HTERT RPE-1 (cell line): ENCODE measurements around the gene SLC10A6.

Experiments used
- in situ Hi-C: fragments of 300-500 bp; cut with MboI; formaldehyde crosslinking; loops from 4 replicates; pipeline ENCODE4 v1.14.3; 2020; ENCODE audit warnings: low sequenced_read_pairs

The SLC10A6 gene

DNA sequence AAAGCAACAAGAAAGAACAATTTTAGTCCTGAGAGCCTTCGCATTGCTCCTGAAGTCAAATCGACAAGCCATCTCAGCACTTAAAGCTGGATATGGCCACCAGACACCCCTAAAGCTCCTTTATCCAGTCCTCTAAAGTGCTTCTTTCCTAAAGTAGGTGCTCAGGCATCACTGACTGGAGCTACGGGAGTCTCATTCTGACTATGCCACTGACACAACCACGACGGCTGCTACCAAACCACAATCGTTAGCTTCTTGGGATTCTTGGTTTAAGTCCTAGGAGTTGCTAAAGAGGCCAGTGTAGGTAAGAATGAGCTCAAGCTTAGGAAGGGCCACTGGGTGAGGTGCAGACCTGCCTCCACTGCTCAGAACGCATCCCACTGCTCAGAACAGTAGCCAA, 1.0 kb downstream of the SLC10A6 start:
- in situ Hi-C loops: no loop called here

DNA sequence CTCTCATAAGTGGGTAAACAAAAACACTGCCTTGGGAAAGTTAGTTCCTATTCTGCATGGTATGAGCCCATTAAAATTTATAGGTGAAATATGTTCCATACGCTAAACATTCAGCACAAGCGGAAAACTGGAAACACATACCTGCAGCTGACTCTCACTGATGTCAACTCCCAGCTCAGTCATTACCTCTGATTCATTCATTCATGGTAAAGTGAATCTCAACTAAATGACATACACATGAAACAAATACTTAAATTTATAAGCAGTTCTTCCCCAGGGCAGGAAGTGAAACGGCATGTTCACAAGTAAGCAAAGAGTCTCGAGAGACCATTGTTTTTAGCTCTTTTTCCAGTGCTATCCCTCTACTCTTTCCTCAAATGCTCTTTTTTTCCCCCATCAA, 1.6 kb downstream of the SLC10A6 start:
- in situ Hi-C loops: no loop called here

DNA sequence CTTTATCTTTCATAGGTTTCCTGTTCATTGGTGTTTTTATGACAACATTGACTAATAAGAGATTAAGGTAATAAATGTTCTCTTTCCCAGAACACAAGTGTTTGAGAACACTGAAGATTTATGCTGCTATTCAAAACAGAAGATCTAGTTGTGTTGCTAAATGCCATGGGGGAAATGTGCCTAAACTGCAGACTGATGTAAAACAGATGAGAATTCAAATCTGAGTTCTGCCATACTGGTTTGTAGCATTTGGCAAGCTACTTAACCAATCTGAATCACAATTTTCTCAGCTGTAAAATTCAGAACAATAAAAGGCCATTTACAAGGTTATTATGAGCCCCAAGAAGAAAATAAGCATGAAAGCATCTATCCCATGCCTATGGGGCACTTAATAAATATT, 2.3 kb downstream of the SLC10A6 start:
- in situ Hi-C loops: no loop called here

DNA sequence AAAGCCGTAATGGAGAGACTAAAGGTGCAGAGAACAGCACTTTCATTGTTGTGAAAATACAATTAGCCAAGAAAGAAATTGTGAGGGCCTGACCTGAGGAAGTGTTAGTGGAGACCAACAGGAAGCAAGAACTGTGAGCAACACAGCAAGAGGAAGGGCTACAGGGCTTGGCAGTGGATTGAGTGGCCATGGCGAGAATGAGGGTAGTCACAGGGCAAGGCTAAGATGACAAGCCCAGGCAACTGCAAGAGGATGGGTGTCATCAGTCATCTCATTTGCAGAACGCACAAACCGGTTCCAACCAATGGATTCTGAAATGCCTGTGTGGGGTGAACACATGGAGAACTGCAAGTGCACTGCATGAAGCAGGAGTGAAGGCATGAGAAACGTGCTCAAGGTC, 3.6 kb downstream of the SLC10A6 start:
- in situ Hi-C loops: no loop called here

DNA sequence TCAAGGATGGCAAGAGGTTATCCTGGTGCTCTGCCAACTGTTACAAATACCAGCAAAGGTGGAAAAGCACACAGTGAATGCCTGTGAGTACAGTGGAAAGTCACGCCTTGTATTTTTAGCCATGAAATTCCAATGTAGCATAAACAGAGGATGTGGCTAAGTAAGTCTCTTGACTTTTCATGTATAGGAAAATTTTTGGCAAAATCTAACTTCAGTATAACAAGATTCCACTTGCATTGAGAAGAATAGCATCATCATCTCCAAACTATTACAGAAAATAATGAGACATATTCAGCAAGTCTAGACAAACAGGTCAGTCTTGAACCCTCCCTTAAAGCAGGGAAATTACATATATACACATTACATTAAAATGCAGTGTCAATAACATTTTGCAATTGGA, 7.9 kb downstream of the SLC10A6 start:
- in situ Hi-C loops: no loop called here

DNA sequence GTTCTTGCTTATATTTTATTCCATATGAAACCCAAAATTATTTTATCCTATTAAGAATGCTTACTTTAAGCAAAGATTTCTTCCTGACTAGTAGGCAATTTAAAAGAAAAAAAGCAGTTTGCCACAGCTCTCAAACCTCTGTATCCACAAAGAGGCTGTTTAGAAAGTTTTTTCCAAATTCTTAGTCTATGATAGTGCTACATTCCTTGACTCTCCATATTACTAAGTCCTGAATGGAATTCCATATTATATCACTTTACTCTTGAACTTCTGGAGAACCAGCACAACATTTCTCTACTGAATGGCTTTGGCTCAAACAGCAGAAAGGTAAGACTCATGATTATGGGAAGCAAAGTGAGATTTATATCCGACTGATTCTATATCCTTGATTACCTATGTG, 8.3 kb downstream of the SLC10A6 start:
- in situ Hi-C loops: no loop called here

DNA sequence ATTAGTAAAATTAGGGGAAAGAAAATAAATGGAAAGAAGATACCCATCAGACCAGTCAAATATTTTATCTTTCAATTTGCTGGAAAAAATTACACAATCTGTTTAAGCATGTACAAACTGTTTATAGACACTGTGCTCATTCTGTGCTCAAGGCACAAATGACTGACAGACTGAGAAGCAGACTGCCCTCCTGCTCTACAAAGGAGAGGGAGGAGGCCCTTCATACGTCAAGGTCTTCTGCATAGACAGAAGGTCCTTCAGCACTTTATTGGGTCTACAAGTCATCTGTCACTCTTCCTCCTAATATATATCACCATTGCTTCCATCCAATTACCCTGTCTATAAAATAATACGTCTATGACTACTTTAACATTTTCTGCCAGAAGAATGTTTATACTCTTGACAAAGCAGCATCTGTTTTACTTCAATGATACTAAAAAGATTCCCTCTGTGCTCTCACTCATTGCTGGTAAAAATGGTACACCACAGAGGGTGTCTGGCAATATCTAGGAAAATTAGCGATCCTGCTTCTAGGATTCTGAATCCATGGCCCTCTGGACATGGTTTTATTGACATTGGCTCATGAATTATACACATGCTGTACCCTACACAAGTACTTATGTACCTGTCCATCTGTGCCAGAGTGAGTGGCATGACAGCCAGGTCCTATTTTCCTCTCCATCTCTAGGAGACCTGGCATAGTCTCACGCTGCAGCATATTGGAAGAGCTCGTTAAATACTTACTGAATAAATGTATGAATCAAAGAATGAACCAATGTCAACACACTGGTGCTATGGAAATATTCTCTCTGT, 11.3 kb downstream of the SLC10A6 start:
- in situ Hi-C loops: no loop called here

DNA sequence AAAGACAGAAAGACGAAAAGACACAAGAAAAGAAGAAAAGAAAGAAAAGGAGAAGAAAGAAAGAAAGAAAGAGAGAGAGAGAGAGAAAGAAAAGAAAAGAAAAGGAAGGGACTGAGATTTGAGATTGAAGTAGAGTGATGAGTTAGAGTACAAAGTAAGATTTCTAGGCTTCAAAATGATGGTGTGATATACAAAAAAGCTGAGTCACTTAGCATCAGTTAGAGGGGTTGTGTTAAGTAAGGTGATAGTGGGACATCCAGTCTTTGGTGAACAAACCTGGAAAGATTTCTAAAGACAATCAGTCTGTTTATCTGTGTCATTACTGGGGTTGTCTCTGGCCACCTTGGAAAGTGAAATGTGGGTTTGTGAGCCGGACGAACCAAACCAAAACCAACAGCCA, 13.5 kb downstream of the SLC10A6 start:
- in situ Hi-C loops: no loop called here

DNA sequence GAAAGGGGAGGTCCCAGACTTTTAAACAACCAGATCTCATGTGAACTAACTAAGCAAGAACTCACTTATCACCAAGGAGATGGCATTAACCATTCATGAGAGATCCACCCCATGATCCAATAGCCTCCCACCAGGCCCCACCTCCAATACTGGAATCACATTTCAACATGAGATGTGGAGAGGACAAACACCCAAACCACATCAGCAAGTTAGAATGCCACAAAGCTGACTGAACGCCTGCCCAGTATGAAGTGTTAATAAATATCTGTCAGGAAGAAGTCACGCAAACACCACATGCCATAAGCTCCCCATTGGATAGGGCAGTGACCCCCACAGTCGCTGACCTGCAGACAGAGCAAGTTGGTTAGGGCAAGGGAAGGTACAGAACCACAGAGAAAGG, 14.3 kb downstream of the SLC10A6 start:
- in situ Hi-C loops: no loop called here

DNA sequence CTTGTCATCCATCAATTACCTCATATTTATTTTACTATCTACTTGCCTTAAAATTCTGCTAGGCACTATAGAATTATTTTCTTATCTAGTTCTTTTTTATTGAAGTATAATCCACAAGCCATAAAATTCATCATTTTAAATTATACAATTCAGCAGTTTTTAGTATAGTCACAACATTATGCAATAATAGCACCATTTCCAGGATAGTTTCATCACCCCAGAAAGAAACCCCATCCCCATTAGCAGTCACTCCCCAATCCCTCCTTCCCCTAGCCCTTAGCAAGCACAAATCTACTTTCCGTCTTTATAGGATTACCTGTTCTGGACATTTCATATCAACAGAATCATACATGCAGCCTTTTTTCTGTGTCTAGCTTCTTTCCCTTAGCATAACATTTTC, 15.6 kb downstream of the SLC10A6 start:
- in situ Hi-C loops: no loop called here

DNA sequence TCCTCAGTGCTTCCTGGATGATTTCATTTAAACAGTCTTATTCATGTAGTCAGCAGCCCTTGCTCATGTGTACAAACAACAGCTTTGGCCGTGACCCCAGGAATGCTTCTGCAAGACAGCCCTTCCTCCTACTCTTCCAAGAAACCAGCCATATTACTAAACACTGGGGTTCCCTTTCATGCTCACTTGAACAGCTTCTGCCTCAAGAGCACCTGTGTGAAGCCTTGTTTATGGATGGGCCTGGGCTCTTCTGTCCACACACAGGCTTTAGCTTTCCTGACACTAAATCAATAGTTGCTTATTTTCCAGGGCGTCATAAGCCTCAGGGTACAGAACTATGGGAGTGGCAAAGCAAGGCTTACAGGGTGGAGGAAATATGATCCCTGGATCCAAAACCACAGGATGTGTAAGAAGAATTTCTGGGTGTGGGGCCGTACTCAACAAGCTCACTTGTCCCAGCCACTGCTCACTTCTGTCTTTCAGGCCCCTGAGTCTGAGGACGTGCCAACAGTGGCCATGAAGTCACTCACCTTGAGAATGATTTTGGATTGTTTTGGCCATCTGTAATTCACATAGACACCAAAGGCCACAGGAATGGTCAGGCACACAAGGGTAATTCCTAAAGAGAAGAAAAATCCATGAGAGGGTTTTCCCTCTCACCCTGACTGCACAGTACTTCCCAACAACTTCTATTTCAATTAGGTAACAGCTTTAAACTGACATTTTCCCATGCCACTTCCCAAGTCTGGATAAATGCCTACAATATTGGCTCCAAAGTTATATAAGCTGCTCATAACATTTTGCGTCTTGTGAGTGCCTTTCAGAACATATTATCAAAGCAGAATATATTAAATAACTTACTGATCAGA, 17.7 kb downstream of the SLC10A6 start:
- in situ Hi-C loops: no loop called here

DNA sequence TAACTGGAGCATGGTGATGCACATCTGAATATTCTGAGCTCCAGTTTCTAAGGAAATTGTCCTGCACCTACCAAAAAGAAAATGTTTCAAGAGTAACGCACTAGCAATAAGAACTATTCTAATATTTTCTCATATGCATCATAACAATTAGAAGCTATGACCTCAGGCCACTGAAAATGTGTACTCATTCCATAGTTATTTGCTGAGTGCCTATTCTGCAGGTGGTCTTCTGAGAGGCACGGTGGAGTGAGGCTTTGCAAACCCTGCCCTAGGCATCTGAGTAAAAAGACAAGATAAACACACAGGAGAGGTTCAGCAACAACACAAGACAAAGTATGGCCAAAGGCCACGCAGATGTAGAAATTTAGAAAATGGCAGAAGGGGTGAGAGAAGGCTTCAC, 23.7 kb downstream of the SLC10A6 start:
- in situ Hi-C loops: no loop called here

DNA sequence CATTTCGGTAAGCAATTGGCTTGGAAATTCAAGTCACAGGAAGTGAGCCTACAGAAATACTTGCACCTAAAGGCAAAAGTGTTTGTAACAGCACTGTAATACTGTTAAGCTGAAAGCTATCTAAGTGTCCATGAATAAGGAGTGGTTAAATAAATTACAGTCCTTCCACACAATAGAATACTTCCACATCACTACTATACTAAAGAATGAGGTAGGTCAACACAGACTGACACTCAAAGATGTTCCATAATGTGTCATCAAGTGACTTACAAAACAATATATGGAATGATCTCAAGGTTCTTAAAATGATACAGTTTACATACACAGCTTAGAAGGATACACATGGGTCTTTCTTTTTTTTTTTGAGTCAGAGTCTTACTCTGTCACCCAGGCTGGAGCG, 27.0 kb downstream of the SLC10A6 start:
- in situ Hi-C loops: no loop called here

DNA sequence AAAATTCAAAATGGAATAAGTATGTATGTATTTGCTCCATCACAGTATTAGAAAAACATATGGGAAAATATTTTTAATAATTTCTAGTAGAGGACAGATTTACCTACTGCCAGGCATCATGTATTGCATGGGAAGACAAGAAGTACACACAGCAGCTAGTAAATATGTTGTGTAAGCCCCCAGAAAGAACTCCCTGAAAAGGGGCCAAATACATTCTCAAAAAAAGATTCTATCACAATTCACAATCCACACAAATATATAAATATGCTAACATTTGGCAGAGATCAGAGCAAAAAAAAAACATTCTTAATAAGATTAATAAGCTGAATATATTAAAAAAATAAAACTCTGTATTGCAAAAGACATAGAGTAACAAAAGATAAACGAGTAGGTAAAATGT, 28.0 kb downstream of the SLC10A6 start:
- in situ Hi-C loops: no loop called here

DNA sequence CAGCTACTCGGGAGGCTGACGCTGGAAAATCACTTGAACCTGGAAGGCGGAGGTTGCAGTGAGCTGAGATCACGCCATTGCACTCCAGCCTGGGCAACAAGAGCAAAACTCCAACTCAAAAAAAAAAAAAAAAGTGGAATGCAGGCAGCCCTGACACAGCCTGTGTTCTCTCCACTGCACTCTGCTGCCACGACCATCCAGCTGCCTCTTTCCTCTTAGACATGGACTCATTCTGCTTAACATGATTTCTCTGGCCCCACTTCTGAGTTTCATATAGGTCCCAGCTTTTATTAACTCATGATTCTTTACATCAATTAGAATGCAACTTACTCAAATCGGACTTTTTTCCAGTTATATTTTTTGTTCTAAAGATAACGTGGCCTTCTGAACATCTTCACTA, 29.6 kb downstream of the SLC10A6 start:
- in situ Hi-C loops: no loop called here

DNA sequence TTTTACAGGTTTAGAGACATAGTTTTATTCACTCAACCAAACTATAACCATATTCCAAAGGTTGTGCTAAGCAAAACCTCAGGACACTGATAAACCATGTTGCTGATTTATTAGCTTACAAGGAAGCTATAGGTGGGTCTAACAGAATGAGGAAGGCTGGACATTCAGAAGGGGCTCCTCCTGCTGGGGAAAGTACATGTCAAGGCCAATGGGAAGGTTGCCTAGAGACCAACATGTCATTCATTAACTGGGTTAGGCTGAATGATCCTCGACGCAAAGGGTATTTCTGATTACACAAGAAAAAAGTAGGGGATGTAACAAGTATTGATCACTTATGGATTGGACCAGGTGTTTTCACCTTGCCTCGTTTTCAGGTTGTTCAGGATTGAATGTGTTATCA, 30.3 kb downstream of the SLC10A6 start:
- in situ Hi-C loops: no loop called here

DNA sequence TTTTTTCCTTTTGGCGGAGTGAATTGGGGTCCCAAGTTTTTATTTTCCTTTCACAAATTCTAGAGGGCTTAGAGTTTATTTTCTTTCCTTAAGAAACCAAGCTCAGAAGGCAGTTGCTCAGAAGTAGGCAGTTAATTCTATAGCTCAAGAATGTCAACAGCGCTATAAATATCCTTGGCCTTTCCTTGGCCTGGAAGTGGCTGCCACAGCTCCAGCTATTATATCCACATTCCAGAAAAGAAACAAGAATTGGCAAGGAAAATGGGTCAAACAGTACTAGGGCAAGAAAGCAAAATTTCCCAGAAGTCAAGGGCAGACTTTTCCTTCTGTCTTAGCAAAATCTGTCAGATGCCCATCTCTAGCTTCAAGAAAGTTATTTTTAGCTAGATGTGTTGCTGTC, 31.0 kb downstream of the SLC10A6 start:
- in situ Hi-C loops: no loop called here

DNA sequence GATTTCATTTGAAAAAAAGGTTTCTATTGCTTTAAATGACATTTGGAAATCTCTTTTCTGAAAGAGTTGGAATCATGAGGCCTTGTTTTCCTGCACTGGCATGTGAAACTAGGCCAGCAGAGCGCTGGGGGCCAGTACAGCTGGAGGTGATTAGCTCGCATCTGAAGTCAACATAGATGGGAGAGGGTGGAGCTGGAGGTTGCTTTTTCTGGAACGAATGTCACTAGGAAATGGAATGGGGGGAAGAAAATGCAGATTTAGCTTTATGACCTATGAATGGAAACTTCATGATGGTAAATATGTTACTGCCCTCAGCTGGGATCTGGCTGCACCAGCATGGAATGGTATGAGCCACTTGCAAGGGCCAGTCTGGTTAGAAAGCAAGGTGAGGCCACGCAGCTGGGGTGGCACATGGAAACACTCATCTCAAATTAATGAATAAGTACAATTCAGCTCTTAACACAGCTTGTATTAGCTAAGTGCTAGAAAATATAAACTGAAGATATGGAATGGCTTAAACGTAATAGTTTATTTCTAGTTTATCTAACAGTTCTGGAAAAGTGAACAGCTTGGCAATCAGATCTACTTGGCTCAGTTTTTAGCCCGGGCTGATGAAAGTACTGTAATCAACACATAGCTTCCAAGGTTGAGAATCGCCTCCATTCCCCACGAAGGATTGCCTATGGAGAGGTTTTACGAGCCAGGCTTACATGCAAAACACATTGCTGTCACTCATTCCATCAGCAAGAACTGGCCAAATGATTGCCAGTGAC, 32.5 kb downstream of the SLC10A6 start:
- in situ Hi-C loops: no loop called here

DNA sequence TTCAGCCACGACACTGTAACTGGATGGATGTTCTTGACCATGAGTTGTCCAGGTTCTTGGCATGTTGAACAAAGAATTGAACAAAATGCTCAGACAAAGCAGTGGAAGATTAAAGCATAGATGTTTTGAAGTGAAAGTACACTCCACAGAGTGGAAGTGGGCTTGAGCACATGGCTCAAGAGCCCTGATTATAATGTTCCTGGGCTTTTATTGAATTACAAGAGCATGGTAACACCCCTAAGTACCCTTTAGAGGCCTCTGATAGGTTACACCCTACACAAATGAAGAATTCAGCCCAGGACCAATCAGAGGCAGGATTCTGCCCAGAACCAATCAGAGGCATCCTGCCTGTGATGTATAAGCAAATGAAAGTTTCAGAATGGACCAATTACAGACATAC, 33.5 kb downstream of the SLC10A6 start:
- in situ Hi-C loops: no loop called here

DNA sequence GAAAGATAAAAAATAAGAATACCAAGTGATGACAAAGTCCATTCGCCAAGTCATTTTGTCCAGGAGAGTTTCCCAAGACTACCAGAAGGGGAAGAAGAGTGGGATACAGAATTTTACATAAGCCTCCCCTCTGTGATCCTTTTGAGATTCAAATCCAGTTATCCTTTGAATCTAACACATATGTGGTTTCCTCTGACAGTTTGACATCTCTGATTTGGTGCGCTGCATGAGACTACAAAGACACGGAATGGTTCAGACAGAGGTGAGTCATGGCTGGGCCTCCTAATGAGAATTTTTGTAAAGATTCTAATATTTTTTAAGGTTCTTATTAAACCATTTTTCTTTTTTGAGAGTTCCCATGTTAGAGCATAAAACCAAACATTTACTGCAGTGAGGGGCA, 38.3 kb downstream of the SLC10A6 start:
- in situ Hi-C loops: no loop called here

DNA sequence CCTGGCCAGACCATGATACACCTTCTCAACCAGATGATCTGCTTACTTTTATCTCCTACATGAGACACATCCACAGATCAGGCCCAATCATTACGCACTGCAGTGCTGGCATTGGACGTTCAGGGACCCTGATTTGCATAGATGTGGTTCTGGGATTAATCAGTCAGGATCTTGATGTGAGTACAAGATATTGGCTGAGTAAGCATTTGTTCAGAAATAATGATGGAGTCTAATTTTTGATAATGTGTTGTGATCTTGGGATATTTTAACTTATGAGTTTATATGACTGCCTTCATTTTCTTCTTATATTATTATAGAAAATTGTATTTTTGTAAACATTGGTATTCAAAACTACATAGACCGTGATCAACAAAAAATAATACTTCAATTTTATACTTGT, 39.4 kb downstream of the SLC10A6 start:
- in situ Hi-C loops: no loop called here

DNA sequence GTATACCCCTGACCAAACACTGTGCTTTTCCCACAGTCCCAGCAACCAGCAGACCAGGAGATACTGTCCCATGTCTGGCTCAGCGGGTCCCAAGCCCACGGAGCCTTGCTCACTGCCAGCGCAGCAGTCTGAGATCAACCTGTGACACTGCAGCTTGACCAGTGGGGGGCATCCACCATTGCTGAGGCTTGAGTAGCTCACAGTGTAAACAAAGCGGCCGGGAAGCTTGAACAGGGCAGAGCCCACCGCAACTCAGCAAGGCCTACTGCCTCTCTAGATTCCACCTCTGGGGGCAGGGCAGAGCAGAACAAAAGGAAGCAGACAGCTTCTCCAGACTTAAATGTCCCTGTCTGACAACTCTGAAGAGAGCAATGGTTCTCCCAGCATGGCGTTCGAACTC, 58.1 kb downstream of the SLC10A6 start:
- in situ Hi-C loops: no loop called here
